LNCaP clone FGC (cell line): ENCODE results near the gene OVOL2.

Experiments
- DNase-seq: peaks from one replicate; pipeline ENCODE4 v3.0.0-alpha.2; 2011; ENCODE audit warnings: low read depth
- H3K4me3 ChIP-seq: 2 replicates; pipeline ENCODE4 v1.5.1; 2011; ENCODE audit warnings: mild to moderate bottlenecking, low read depth, low read length, control low read depth
- CTCF ChIP-seq: IDR thresholded peaks from 2 replicates; pipeline ENCODE4 v1.5.1; 2012; ENCODE audit warnings: mild to moderate bottlenecking; ENCODE audit not compliant: control insufficient read depth, insufficient read depth; ENCODE audit errors: extremely low read depth

The OVOL2 gene

GRCh38 chr20:18014411-18014810, 43.3 kb downstream of the OVOL2 start:
- DNase-seq: no peak
- H3K4me3 ChIP-seq: no peak overlapping the region
- no peak for TF ChIP-seq CTCF

- DNase-seq: no peak
- no peak for TF ChIP-seq CTCF
- H3K4me3 ChIP-seq: no peak overlapping the region
Observed at GRCh38 chr20:18012901-18013300, 44.8 kb downstream of the OVOL2 start.

- no peak overlapping the region for H3K4me3 ChIP-seq
- TF ChIP-seq CTCF: no peak
Observed at GRCh38 chr20:18011951-18012645, 45.6 kb downstream of the OVOL2 start.

GRCh38 chr20:18011482-18011881, 46.2 kb downstream of the OVOL2 start:
- TF ChIP-seq CTCF: no peak
- no peak overlapping the region for H3K4me3 ChIP-seq
- no peak for DNase-seq

More at GRCh38 chr20:18011951-18012645, 45.6 kb downstream of the OVOL2 start:
- no peak for DNase-seq

GRCh38 chr20:18009116-18009515, 48.6 kb downstream of the OVOL2 start:
- DNase-seq: no peak
- TF ChIP-seq CTCF: no peak
- no peak overlapping the region for H3K4me3 ChIP-seq

- DNase-seq: no peak
- TF ChIP-seq CTCF: no peak
- no peak overlapping the region for H3K4me3 ChIP-seq
Observed at GRCh38 chr20:18007534-18008292, 50.0 kb downstream of the OVOL2 start.
